GM12892 (cell line): Measurements from ENCODE around the gene GPR39.

Source experiments
- DNase-seq: peaks from one replicate; pipeline ENCODE4 v3.0.0; 2011; ENCODE audit not compliant: insufficient read length
- FAIRE-seq: peaks from 2 replicates; lab custom pipeline; 2011; peaks lifted over from hg19 to GRCh38; lab: Jason Lieb, UNC
- POLR2A ChIP-seq: IDR thresholded peaks from 2 replicates; pipeline ENCODE4 v1.6.1; 2011; ENCODE audit warnings: low read depth, low read length, control low read depth
- POLR2AphosphoS5 ChIP-seq: IDR thresholded peaks from 2 replicates; pipeline ENCODE4 v1.6.1; 2011; ENCODE audit warnings: low read depth, low read length, control low read depth
- TAF1 ChIP-seq: IDR thresholded peaks from 2 replicates; pipeline ENCODE4 v1.6.1; 2011; ENCODE audit warnings: low read depth, mild to moderate bottlenecking, control low read depth, low read length, borderline replicate concordance

The GPR39 gene

GRCh38 chr2:132415256-132415914 is 1.2 kb upstream of the GPR39 start:
- TF ChIP-seq POLR2AphosphoS5 (no peak), TAF1 (no peak), POLR2A (no peak)
- DNase-seq, result no peak
- no peak for FAIRE-seq

- DNase-seq (no peak), FAIRE-seq (no peak)
- TF ChIP-seq TAF1, result no peak
- TF ChIP-seq POLR2A, result no peak
- no peak for TF ChIP-seq POLR2AphosphoS5
Observed at GRCh38 chr2:132415915-132416722, 486 bp upstream of the GPR39 start.

- FAIRE-seq, result no peak
- no peak for TF ChIP-seq POLR2AphosphoS5
- TF ChIP-seq POLR2A, result no peak
- TF ChIP-seq TAF1, result no peak
- no peak for DNase-seq
Observed at GRCh38 chr2:132417430-132418035, 928 bp downstream of the GPR39 start.

GRCh38 chr2:132419235-132419634 is 2.6 kb downstream of the GPR39 start:
- no peak for TF ChIP-seq POLR2A
- TF ChIP-seq TAF1, result no peak
- no peak for TF ChIP-seq POLR2AphosphoS5
- no peak for DNase-seq
- FAIRE-seq, result no peak

GRCh38 chr2:132419941-132420340 is 3.3 kb downstream of the GPR39 start:
- TF ChIP-seq POLR2A (no peak), POLR2AphosphoS5 (no peak), TAF1 (no peak)
- no peak for DNase-seq
- FAIRE-seq, result no peak

- TF ChIP-seq POLR2A, result no peak
- TF ChIP-seq TAF1, result no peak
- no peak for TF ChIP-seq POLR2AphosphoS5
- DNase-seq (no peak), FAIRE-seq (no peak)
Observed at GRCh38 chr2:132420816-132421805, 4.5 kb downstream of the GPR39 start.

- no peak for FAIRE-seq
- TF ChIP-seq POLR2AphosphoS5, result no peak
- no peak for TF ChIP-seq TAF1
- no peak for TF ChIP-seq POLR2A
- no peak for DNase-seq
Observed at GRCh38 chr2:132422736-132423135, 6.1 kb downstream of the GPR39 start.

GRCh38 chr2:132424526-132425121 is 8.0 kb downstream of the GPR39 start:
- no peak for DNase-seq
- FAIRE-seq, result no peak
- TF ChIP-seq TAF1, result no peak
- TF ChIP-seq POLR2AphosphoS5, result no peak
- TF ChIP-seq POLR2A, result no peak

- TF ChIP-seq POLR2AphosphoS5 (no peak), POLR2A (no peak), TAF1 (no peak)
- DNase-seq, result no peak
- no peak for FAIRE-seq
Observed at GRCh38 chr2:132426033-132426432, 9.4 kb downstream of the GPR39 start.

GRCh38 chr2:132426656-132427055 is 10.1 kb downstream of the GPR39 start:
- DNase-seq, result no peak
- TF ChIP-seq POLR2A, result no peak
- FAIRE-seq, result no peak

- TF ChIP-seq TAF1, result no peak
- TF ChIP-seq POLR2AphosphoS5, result no peak
- no peak for TF ChIP-seq POLR2A
- DNase-seq (no peak), FAIRE-seq (no peak)
Observed at GRCh38 chr2:132429351-132429750, 12.7 kb downstream of the GPR39 start.
